Astrocyte (in vitro differentiated cells and primary cell): ENCODE results near the gene RFC2.

Experiments
- CTCF ChIP-seq: IDR thresholded peaks from 2 replicates; pipeline ENCODE4 v1.5.1; 2011; ENCODE audit warnings: low read depth, mild to moderate bottlenecking, inconsistent platforms, low read length, moderate library complexity; ENCODE audit not compliant: insufficient read depth
- EZH2 ChIP-seq: IDR thresholded peaks from 2 replicates; pipeline ENCODE4 v1.6.1; 2012; ENCODE audit warnings: mild to moderate bottlenecking, low read length, inconsistent platforms; ENCODE audit not compliant: insufficient read depth

GRCh38 chr7:74193913-74194312 lies 60.3 kb downstream of the RFC2 start:
- no peak for TF ChIP-seq CTCF
- no peak for TF ChIP-seq EZH2
